LHCN-M2 (cell line): ENCODE measurements around the gene MPHOSPH6. TPM values are rescaled to one million over a fixed set of nuclear protein-coding genes. Genes with fewer than 3 reads are reported as not detected.
"Not testable (repeated sequence)": the region's sequence is repeated elsewhere in the genome, so short reads cannot be mapped to it uniquely, and the experiment has no call there.

Source experiments
- DNase-seq: peaks from one replicate; pipeline ENCODE4 v3.0.0-alpha.2; 2012; ENCODE audit warnings: low read depth
- polyA plus RNA-seq: library from polyadenylated mRNA; unstranded; fragments of >200 nt; gene quantifications from one replicate; pipeline ENCODE4 v1.2.1, GENCODE V29; 2012; ENCODE audit warnings: missing spikeins
- total RNA-seq: library from RNA; depleted of rRNA; stranded (reverse); fragments of >200 nt; gene quantifications from 2 replicates; pipeline ENCODE4 v1.2.3, GENCODE V29; 2014; rRNA removed

The MPHOSPH6 gene
- total RNA-seq, result 65.7 and 78.1 TPM in 2 replicates
- 23.2 TPM for polyA plus RNA-seq

- DNase-seq, result peak; percentile 88
Observed at GRCh38 chr16:82169861-82170845, at the start of gene MPHOSPH6. MPHOSPH6 (minus strand) TSS chr16:82170224; CDS start chr16:82170175, 49 bp downstream.

- DNase-seq, result no peak
Observed at GRCh38 chr16:82219298-82219697, 49.3 kb upstream of the MPHOSPH6 start.

- DNase-seq, result not testable (repeated sequence)
Observed at GRCh38 chr16:82209314-82209713, 39.3 kb upstream of the MPHOSPH6 start.

- DNase-seq, result no peak
Observed at GRCh38 chr16:82203198-82203597, 33.2 kb upstream of the MPHOSPH6 start.

GRCh38 chr16:82201926-82202325 is 31.9 kb upstream of the MPHOSPH6 start:
- DNase-seq, result no peak

GRCh38 chr16:82201351-82201750 is 31.3 kb upstream of the MPHOSPH6 start:
- DNase-seq, result no peak

GRCh38 chr16:82199209-82199608 is 29.2 kb upstream of the MPHOSPH6 start:
- no peak for DNase-seq

GRCh38 chr16:82197540-82198240 is 27.7 kb upstream of the MPHOSPH6 start:
- DNase-seq, result no peak

GRCh38 chr16:82195917-82196494 is 26.0 kb upstream of the MPHOSPH6 start:
- no peak for DNase-seq

- DNase-seq, result no peak
Observed at GRCh38 chr16:82194086-82194485, 24.1 kb upstream of the MPHOSPH6 start.

GRCh38 chr16:82192665-82193064 is 22.6 kb upstream of the MPHOSPH6 start:
- DNase-seq, result peak; percentile 88

GRCh38 chr16:82190386-82190785 is 20.4 kb upstream of the MPHOSPH6 start:
- DNase-seq, result no peak

GRCh38 chr16:82187829-82188228 is 17.8 kb upstream of the MPHOSPH6 start:
- no peak for DNase-seq

- peak; percentile 84 for DNase-seq
Observed at GRCh38 chr16:82185012-82185411, 15.0 kb upstream of the MPHOSPH6 start.

GRCh38 chr16:82184213-82184612 is 14.2 kb upstream of the MPHOSPH6 start:
- DNase-seq, result no peak

- no peak for DNase-seq
Observed at GRCh38 chr16:82183004-82183397, 13.0 kb upstream of the MPHOSPH6 start.

- no peak for DNase-seq
Observed at GRCh38 chr16:82182266-82183003, 12.4 kb upstream of the MPHOSPH6 start.

GRCh38 chr16:82181461-82182185 is 11.6 kb upstream of the MPHOSPH6 start:
- peak; percentile 61 for DNase-seq

- peak; percentile 36 for DNase-seq
Observed at GRCh38 chr16:82178352-82178751, 8.3 kb upstream of the MPHOSPH6 start.

GRCh38 chr16:82177555-82177954 is 7.5 kb upstream of the MPHOSPH6 start:
- no peak for DNase-seq

- DNase-seq, result no peak
Observed at GRCh38 chr16:82176204-82176603, 6.2 kb upstream of the MPHOSPH6 start.
